GM13976 (cell line): ENCODE results near the gene HDAC9.

ENCODE experiments used
- DNase-seq: peaks from one replicate; pipeline ENCODE4 v3.0.0; 2012; ENCODE audit warnings: low spot score
- in situ Hi-C: fragments of 300-500 bp; cut with MboI; formaldehyde crosslinking; loops from one replicate; pipeline ENCODE4 v1.12.0; 2022; ENCODE audit warnings: low sequenced_read_pairs, mixed read lengths, inconsistent platforms; ENCODE audit not compliant: unreplicated experiment
- TF ChIP-seq, protein P1 (sequence below): IDR thresholded peaks from 2 replicates; pipeline ENCODE4 v1.5.1; 2012; ENCODE audit warnings: borderline replicate concordance, mild to moderate bottlenecking; ENCODE audit not compliant: insufficient read depth; ENCODE audit errors: extremely low read depth, missing control alignments, control extremely low read depth

The HDAC9 gene

DNA sequence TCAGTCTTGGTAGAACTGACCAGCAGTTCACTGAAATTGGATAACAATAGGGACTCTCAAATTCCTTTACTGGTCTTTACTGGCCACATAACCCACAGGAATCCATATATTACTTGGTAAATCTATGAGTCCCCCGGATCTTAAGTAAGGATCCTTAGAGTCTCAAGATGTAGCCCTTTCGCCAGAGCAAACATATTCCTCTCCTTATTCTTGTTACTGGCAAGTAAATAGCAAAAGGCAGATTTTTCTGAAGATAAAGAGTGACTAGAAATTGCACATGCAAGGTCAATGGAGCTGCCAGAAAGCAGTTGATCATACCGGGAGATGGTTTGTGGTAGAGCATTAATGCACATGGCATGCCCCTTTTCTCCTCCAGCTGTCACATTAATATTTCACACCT, 283.0 kb downstream of the HDAC9 start:
- TF ChIP-seq, protein P1, sequence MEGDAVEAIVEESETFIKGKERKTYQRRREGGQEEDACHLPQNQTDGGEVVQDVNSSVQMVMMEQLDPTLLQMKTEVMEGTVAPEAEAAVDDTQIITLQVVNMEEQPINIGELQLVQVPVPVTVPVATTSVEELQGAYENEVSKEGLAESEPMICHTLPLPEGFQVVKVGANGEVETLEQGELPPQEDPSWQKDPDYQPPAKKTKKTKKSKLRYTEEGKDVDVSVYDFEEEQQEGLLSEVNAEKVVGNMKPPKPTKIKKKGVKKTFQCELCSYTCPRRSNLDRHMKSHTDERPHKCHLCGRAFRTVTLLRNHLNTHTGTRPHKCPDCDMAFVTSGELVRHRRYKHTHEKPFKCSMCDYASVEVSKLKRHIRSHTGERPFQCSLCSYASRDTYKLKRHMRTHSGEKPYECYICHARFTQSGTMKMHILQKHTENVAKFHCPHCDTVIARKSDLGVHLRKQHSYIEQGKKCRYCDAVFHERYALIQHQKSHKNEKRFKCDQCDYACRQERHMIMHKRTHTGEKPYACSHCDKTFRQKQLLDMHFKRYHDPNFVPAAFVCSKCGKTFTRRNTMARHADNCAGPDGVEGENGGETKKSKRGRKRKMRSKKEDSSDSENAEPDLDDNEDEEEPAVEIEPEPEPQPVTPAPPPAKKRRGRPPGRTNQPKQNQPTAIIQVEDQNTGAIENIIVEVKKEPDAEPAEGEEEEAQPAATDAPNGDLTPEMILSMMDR, result no peak
- DNase-seq, result no peak
- in situ Hi-C loops, result no loop called here

DNA sequence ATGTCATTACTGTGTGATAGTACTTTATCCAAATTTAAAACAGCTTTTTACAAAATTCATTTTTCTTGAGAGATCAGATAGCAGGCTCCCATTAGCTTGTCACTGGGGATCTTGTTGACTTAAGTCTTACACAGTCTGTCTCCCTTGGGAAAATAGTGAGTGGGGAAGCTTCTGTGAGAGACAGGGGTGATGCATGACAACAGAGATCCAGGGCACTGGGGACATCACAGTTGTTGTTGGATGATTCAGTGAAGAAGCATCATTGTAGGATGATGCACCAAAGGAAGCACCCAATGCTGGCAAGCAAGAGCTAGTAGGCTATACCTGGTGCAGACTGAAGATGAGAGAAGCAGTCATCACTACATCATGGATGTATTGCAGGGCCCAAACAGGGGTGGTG, 284.7 kb downstream of the HDAC9 start:
- TF ChIP-seq, protein P1, result no peak
- in situ Hi-C loops, result no loop called here
- no peak for DNase-seq

- TF ChIP-seq, protein P1, result no peak
- no peak for DNase-seq
- in situ Hi-C loops, result no loop called here
These were observed 285.4 kb downstream of the HDAC9 start for GRCh38 chr7:18780938-18781337.

GRCh38 chr7:18786196-18786727, 290.7 kb downstream of the HDAC9 start:
- in situ Hi-C loops, result no loop called here
- no peak for DNase-seq
- TF ChIP-seq, protein P1, result no peak

DNA sequence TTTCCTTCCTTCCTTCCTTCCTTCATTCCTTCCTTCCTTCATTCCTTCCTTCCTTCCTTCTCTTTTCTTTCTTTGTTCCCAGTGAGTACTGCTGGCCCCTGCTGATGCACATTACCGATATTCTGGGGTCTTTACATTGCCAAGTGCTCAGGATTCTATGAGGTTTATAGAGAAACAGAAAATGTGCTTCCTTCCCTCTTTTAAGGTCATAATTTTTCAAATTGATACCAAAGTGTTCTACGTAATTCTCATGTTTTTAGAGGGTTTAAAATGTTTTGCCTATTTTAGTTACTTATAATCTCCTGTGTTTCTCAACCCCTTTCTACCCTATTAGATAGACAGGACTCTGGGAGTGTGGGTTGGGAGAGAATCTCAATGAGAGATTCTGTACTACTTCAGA, 291.2 kb downstream of the HDAC9 start:
- TF ChIP-seq, protein P1, result no peak
- DNase-seq, result no peak
- in situ Hi-C loops, result no loop called here

GRCh38 chr7:18788026-18788425, 292.5 kb downstream of the HDAC9 start:
- TF ChIP-seq, protein P1, result no peak
- in situ Hi-C loops, result no loop called here

More at GRCh38 chr7:18788026-18788425, 292.5 kb downstream of the HDAC9 start:
- DNase-seq, result no peak
